Ascending aorta (tissue), 2 donors: Measurements from ENCODE around the gene MRRF. TPM values are rescaled to one million over a fixed set of nuclear protein-coding genes. Genes with fewer than 3 reads are reported as not detected.

ENCODE experiments used
- DNase-seq, 2 donors: peaks; one replicate each; pipeline ENCODE4 v3.0.0-alpha.2; 2019; ENCODE audit warnings: low spot score in 2 of 2
- H3K27ac ChIP-seq, 2 donors: fragments of 200-600 bp; sonication (generic); one replicate each; pipeline ENCODE4 v1.5.1; 2016 to 2017; ENCODE audit warnings: mild to moderate bottlenecking in 1 of 2
- H3K27me3 ChIP-seq: fragments of 200-600 bp; sonication (generic); one replicate; pipeline ENCODE4 v1.5.1; 2017
- H3K36me3 ChIP-seq, 2 donors: fragments of 200-600 bp; sonication (generic); one replicate each; pipeline ENCODE4 v1.5.1; 2016
- H3K4me1 ChIP-seq, 2 donors: fragments of 200-600 bp; sonication (generic); one replicate each; pipeline ENCODE4 v1.5.1; 2016 to 2017; ENCODE audit warnings: mild to moderate bottlenecking in 1 of 2
- H3K4me3 ChIP-seq, 2 donors: fragments of 200-600 bp; sonication (generic); one replicate each; pipeline ENCODE4 v1.5.1; 2016 to 2017; ENCODE audit warnings: mild to moderate bottlenecking in 1 of 2
- H3K9me3 ChIP-seq, 2 donors: fragments of 200-600 bp; sonication (generic); one replicate each; pipeline ENCODE4 v1.5.1; 2016
- intact Hi-C: fragments of 100-400 bp; cut with DNase I; formaldehyde crosslinking; loops from one replicate; pipeline ENCODE4 v1.15.1; 2023
- total RNA-seq: library from RNA; depleted of rRNA; stranded (reverse); fragments of >200 nt; gene quantifications from one replicate; pipeline ENCODE4 v1.1.0, GENCODE V29; 2016
- TF ChIP-seq, protein P1 (sequence below), 3 experiments: fragments of 200-600 bp in 2 of 3; fragments of 450-650 bp in 1 of 3; sonication (generic) in 2 of 3; IDR thresholded peaks; one replicate each; pipeline ENCODE4 v1.5.1; 2016 to 2019; ENCODE audit warnings: antibody characterized with exemption in 3 of 3, mild to moderate bottlenecking in 1 of 3, moderate library complexity in 1 of 3

The MRRF gene
- total RNA-seq, 1 donor from 2014 or later = 16.1 TPM

DNA sequence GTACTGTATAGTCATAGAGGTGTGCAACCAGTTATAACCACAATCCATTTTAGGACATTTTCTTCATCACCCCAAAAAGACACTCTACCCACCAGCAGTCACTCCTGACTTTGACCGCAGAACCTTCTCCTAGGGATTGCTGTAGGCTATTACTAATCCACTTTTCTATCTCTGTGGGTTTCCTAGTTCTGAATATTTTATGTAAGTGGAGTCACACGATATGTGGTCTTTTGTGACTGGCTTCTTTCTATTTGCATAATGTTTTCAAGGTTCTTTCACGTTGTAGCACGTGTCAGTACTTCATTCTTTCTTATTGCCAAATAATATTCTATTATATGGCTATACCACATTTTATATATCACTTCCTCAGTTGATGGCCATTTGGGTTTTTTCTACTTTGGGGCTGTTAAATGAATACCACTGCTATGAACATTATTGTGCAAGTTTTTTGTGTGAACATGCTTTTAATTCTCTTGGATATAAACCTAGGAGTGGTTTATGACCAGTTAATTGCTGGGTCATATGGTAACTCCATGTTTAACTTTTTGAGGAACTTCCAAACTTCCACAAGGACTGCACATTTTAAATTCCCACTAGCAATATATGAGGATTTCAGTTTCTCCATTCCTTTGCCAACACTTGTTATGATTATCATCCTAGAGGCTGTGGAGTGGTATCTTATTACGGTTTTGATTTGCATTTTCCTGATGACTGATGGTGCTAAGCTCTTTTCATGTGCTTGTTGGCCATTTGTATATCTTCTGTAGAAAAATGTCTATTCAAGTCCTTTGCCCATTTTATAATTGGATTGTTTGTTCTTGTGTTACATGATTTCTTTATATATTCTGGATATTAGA lies 37.8 kb downstream of the MRRF start:
- Histone ChIP-seq H3K36me3 (peaks cover 4 to 19% of the 10 kb centered on the region in 2 donors), H3K4me3 (no peak overlapping the region), H3K27me3 (no peaks in the 10 kb centered on the region), H3K9me3 (no peaks in the 10 kb centered on the region), H3K4me1 (no peaks in the 10 kb centered on the region), H3K27ac (no peak overlapping the region)
- TF ChIP-seq, protein P1, sequence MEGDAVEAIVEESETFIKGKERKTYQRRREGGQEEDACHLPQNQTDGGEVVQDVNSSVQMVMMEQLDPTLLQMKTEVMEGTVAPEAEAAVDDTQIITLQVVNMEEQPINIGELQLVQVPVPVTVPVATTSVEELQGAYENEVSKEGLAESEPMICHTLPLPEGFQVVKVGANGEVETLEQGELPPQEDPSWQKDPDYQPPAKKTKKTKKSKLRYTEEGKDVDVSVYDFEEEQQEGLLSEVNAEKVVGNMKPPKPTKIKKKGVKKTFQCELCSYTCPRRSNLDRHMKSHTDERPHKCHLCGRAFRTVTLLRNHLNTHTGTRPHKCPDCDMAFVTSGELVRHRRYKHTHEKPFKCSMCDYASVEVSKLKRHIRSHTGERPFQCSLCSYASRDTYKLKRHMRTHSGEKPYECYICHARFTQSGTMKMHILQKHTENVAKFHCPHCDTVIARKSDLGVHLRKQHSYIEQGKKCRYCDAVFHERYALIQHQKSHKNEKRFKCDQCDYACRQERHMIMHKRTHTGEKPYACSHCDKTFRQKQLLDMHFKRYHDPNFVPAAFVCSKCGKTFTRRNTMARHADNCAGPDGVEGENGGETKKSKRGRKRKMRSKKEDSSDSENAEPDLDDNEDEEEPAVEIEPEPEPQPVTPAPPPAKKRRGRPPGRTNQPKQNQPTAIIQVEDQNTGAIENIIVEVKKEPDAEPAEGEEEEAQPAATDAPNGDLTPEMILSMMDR (IDR thresholded peaks at IDR 0.05) = no peak
- intact Hi-C loops = no loop called here
- no peak for DNase-seq

DNA sequence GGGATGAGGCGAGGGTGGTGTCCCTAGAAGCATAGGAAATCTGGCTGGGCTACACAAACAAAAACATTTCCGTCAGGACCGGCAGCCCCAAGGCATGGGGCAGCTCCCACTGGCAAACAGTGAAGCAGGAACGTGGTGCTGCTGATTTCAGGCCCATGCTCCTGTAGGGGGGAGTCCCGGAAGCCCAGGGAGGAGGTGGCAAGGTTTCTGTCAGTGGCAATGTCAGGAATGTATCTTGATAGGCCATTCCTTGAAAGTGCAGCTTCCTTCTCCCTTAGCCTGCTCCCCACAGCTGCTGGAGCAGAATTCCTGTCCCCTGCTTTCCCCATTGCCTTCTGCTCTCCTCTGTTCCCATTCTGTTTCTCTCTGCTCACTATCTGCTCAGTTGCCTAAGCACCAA lies 42.4 kb downstream of the MRRF start:
- Histone ChIP-seq H3K9me3 (no peaks in the 10 kb centered on the region), H3K27ac (no peak overlapping the region), H3K27me3 (no peaks in the 10 kb centered on the region), H3K4me3 (no peak overlapping the region), H3K4me1 (no peaks in the 10 kb centered on the region), H3K36me3 (peaks cover 8 to 28% of the 10 kb centered on the region in 2 donors)
- DNase-seq = no peak
- intact Hi-C loops = no loop called here
- TF ChIP-seq, protein P1 (IDR thresholded peaks at IDR 0.05) = no peak

DNA sequence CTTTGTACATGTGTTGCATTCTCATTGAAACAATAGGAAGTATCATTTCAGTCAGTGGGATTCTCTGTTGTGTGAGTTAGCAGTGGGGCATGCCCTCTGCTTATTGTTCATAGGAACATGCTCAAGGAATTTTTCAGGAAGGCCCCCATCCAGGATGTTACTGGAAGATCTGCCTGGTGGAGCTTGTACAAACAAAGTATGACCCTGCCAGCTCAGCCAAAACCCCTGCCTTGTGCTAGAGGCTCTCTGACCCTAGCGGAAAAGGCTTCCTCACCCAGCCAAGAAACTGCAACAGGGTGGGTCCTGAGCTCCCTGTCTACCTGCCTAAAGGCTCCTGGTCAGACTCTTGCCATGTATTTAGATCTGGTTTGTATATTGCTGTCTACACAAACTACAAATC lies 43.2 kb downstream of the MRRF start:
- no peak for DNase-seq

GRCh38 chr9:122309861-122310260 lies 45.2 kb downstream of the MRRF start:
- intact Hi-C loops = no loop called here
- H3K4me3 ChIP-seq = no peak overlapping the region
- peaks cover 24 to 47% of the 10 kb centered on the region in 2 donors for H3K36me3 ChIP-seq
- no peaks in the 10 kb centered on the region for H3K27me3 ChIP-seq
- TF ChIP-seq, protein P1 (IDR thresholded peaks at IDR 0.05) = no peak
- no peaks in the 10 kb centered on the region for H3K9me3 ChIP-seq
- H3K27ac ChIP-seq = no peak overlapping the region
- DNase-seq = no peak
- H3K4me1 ChIP-seq = no peaks in the 10 kb centered on the region

More for the DNA sequence above, 43.2 kb downstream of the MRRF start:
- H3K4me1 ChIP-seq = no peaks in the 10 kb centered on the region
- H3K27me3 ChIP-seq = no peaks in the 10 kb centered on the region
- no peaks in the 10 kb centered on the region for H3K9me3 ChIP-seq
- no peak overlapping the region for H3K4me3 ChIP-seq
- no peak overlapping the region for H3K27ac ChIP-seq
- intact Hi-C loops = no loop called here
- peaks cover 11 to 28% of the 10 kb centered on the region in 2 donors for H3K36me3 ChIP-seq
- TF ChIP-seq, protein P1 (IDR thresholded peaks at IDR 0.05) = no peak

GRCh38 chr9:122314165-122314564 lies 49.5 kb downstream of the MRRF start:
- Histone ChIP-seq H3K27ac (no peak overlapping the region), H3K9me3 (no peaks in the 10 kb centered on the region), H3K36me3 (peaks cover 16 to 30% of the 10 kb centered on the region in 2 donors), H3K4me3 (no peak overlapping the region), H3K4me1 (peaks cover 0 to 3% of the 10 kb centered on the region in 2 donors), H3K27me3 (no peaks in the 10 kb centered on the region)
- DNase-seq = no peak
- TF ChIP-seq, protein P1 (IDR thresholded peaks at IDR 0.05) = no peak
- intact Hi-C loops = no loop called here
